ENCODE results near the gene SPEF1. TPM values are rescaled to one million over a fixed set of nuclear protein-coding genes. Genes with fewer than 3 reads are reported as not detected.
A peak's percentile ranks its signal among the peaks of the same experiment; 100 is the strongest.

The SPEF1 gene
- total and polyA plus RNA-seq, 10 of the 15 experiments (the other 5 are each of a cell fraction or from before 2014, with no cell fraction given), result 0.12 TPM; not detected in 9

- TF ChIP-seq, protein P1, sequence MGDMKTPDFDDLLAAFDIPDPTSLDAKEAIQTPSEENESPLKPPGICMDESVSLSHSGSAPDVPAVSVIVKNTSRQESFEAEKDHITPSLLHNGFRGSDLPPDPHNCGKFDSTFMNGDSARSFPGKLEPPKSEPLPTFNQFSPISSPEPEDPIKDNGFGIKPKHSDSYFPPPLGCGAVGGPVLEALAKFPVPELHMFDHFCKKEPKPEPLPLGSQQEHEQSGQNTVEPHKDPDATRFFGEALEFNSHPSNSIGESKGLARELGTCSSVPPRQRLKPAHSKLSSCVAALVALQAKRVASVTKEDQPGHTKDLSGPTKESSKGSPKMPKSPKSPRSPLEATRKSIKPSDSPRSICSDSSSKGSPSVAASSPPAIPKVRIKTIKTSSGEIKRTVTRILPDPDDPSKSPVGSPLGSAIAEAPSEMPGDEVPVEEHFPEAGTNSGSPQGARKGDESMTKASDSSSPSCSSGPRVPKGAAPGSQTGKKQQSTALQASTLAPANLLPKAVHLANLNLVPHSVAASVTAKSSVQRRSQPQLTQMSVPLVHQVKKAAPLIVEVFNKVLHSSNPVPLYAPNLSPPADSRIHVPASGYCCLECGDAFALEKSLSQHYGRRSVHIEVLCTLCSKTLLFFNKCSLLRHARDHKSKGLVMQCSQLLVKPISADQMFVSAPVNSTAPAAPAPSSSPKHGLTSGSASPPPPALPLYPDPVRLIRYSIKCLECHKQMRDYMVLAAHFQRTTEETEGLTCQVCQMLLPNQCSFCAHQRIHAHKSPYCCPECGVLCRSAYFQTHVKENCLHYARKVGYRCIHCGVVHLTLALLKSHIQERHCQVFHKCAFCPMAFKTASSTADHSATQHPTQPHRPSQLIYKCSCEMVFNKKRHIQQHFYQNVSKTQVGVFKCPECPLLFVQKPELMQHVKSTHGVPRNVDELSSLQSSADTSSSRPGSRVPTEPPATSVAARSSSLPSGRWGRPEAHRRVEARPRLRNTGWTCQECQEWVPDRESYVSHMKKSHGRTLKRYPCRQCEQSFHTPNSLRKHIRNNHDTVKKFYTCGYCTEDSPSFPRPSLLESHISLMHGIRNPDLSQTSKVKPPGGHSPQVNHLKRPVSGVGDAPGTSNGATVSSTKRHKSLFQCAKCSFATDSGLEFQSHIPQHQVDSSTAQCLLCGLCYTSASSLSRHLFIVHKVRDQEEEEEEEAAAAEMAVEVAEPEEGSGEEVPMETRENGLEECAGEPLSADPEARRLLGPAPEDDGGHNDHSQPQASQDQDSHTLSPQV (IDR thresholded peaks at IDR 0.05), result 0 out of 2 replicates have a peak, but pooled peaks have one; percentile 53
- peak; percentile 9; the same call in 1 of the 2 replicates for TF ChIP-seq SPI1 (IDR thresholded peaks at IDR 0.05; ENCODE audit: borderline replicate concordance, insufficient read depth, low read depth, low read length)
- TF ChIP-seq CHD2 (IDR thresholded peaks at IDR 0.05; ENCODE audit: borderline replicate concordance, low read depth, low read length), result peak; percentile 97
- TF ChIP-seq JUND (IDR thresholded peaks at IDR 0.05; ENCODE audit: low read depth, low read length), result 0 out of 2 replicates have a peak, but pooled peaks have one; percentile 8
- peak in 1 of 2 experiments; percentile 62; a peak in 2 of 4 replicates for TF ChIP-seq BHLHE40 (IDR thresholded peaks at IDR 0.05; ENCODE audit: borderline replicate concordance in 1 of 2, low read depth in 2 of 2, low read length in 1 of 2)
- TF ChIP-seq POLR2A (IDR thresholded peaks at IDR 0.05; ENCODE audit: low read depth, low read length), result 0 out of 2 replicates have a peak, but pooled peaks have one; percentile 54
- TF ChIP-seq RUNX3 (IDR thresholded peaks at IDR 0.05; ENCODE audit: low read length), result peak; percentile 47
- TF ChIP-seq NR2C2 (IDR thresholded peaks at IDR 0.05; ENCODE audit: borderline replicate concordance, control insufficient read depth, insufficient read length, low read depth), result no peak
- TF ChIP-seq MTA2 (IDR thresholded peaks at IDR 0.05; ENCODE audit: low read depth), result no peak
- peak; percentile 51; the same call in 1 of the 2 replicates for TF ChIP-seq SMC3 (IDR thresholded peaks at IDR 0.05; ENCODE audit: borderline replicate concordance, low read length)
- TF ChIP-seq, protein P2, sequence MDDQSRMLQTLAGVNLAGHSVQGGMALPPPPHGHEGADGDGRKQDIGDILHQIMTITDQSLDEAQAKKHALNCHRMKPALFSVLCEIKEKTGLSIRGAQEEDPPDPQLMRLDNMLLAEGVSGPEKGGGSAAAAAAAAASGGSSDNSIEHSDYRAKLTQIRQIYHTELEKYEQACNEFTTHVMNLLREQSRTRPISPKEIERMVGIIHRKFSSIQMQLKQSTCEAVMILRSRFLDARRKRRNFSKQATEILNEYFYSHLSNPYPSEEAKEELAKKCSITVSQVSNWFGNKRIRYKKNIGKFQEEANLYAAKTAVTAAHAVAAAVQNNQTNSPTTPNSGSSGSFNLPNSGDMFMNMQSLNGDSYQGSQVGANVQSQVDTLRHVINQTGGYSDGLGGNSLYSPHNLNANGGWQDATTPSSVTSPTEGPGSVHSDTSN (IDR thresholded peaks at IDR 0.05; ENCODE audit: insufficient replicate concordance, low read depth, low read length), result no peak
- peak; percentile 58; the same call in 1 of the 2 replicates for TF ChIP-seq YY1 (IDR thresholded peaks at IDR 0.05; ENCODE audit: low read depth, low read length)
Measured at GRCh38 chr20:3786665-3787323, 5.5 kb upstream of the SPEF1 start, which contains the start of gene CENPB (continued).
